Suprapubic skin (tissue), 4 donors: ENCODE results near the gene SETD5. TPM values are rescaled to one million over a fixed set of nuclear protein-coding genes. Genes with fewer than 3 reads are reported as not detected.

Source experiments
- DNase-seq, 2 donors: peaks; one replicate each; pipeline ENCODE4 v3.0.0-alpha.2; 2019; ENCODE audit warnings: low spot score in 2 of 2
- H3K27ac ChIP-seq: fragments of 200-600 bp; sonication (generic); one replicate; pipeline ENCODE4 v1.5.1; 2019
- H3K27me3 ChIP-seq: fragments of 200-600 bp; sonication (generic); one replicate; pipeline ENCODE4 v1.5.1; 2019
- H3K36me3 ChIP-seq: fragments of 200-600 bp; sonication (generic); one replicate; pipeline ENCODE4 v1.5.1; 2019
- H3K4me1 ChIP-seq: fragments of 200-600 bp; sonication (generic); one replicate; pipeline ENCODE4 v1.5.1; 2019
- H3K4me3 ChIP-seq: fragments of 200-600 bp; sonication (generic); one replicate; pipeline ENCODE4 v1.5.1; 2019; ENCODE audit warnings: mild to moderate bottlenecking
- H3K9me3 ChIP-seq: fragments of 200-600 bp; sonication (generic); one replicate; pipeline ENCODE4 v1.5.1; 2019
- CTCF ChIP-seq, 2 donors: fragments of 200-600 bp in 1 of 2; fragments of 450-650 bp in 1 of 2; sonication (generic) in 1 of 2; IDR thresholded peaks; one replicate each; pipeline ENCODE4 v1.5.1; 2016 to 2019; ENCODE audit warnings: antibody characterized with exemption in 2 of 2, mild to moderate bottlenecking in 1 of 2, moderate library complexity in 1 of 2
- EP300 ChIP-seq: sonication (generic); formaldehyde crosslinking; IDR thresholded peaks from one replicate; pipeline ENCODE4 v1.6.1; 2017; ENCODE audit warnings: antibody characterized with exemption
- POLR2A ChIP-seq, 2 donors: fragments of 450-650 bp; IDR thresholded peaks; one replicate each; pipeline ENCODE4 v1.6.1; 2017; ENCODE audit warnings: antibody characterized with exemption in 2 of 2, mild to moderate bottlenecking in 2 of 2, moderate library complexity in 2 of 2
- POLR2AphosphoS5 ChIP-seq, 3 donors: sonication (generic); formaldehyde crosslinking; IDR thresholded peaks; one replicate each; pipeline ENCODE4 v1.6.1; 2017; ENCODE audit warnings: antibody characterized with exemption in 3 of 3
- WGBS: methylation state at CpG from one replicate; pipeline ENCODE4 v1.1.5; 2018; 5-methylcytosine and 5-hydroxymethylcytosine counted together
- total RNA-seq, 4 donors: library from RNA; depleted of rRNA; stranded (reverse); fragments of >200 nt; gene quantifications; one replicate each; pipeline ENCODE4 v1.1.0, GENCODE V29; 2016

The SETD5 gene
- total RNA-seq, 4 donors from 2014 or later = 72.5 to 272 (median 108) TPM

GRCh38 chr3:9397906-9398699 is 688 bp downstream of the SETD5 start:
- TF ChIP-seq POLR2AphosphoS5 (IDR thresholded peaks at IDR 0.05) = peak in 1 of 3 donors; percentile 7
- no peak for TF ChIP-seq EP300
- TF ChIP-seq POLR2A (IDR thresholded peaks at IDR 0.05) = no peak
- no peak for TF ChIP-seq CTCF (IDR thresholded peaks at IDR 0.05)
- peaks cover 73% of the 10 kb centered on the region for H3K4me1 ChIP-seq

GRCh38 chr3:9398700-9399336 is 1.4 kb downstream of the SETD5 start:
- H3K4me3 ChIP-seq = peak overlapping the region; percentile 89
- peaks cover 4% of the 10 kb centered on the region for H3K36me3 ChIP-seq
- TF ChIP-seq CTCF (IDR thresholded peaks at IDR 0.05) (no peak), POLR2A (IDR thresholded peaks at IDR 0.05) (no peak), EP300 (no peak), POLR2AphosphoS5 (IDR thresholded peaks at IDR 0.05) (no peak)
- H3K27ac ChIP-seq = peak overlapping the region; percentile 100
- no peak for DNase-seq
- peaks cover 73% of the 10 kb centered on the region for H3K4me1 ChIP-seq
- no peaks in the 10 kb centered on the region for H3K9me3 ChIP-seq
- 0% methylated on average over 7 of the region's 7 CpGs for WGBS
- no peaks in the 10 kb centered on the region for H3K27me3 ChIP-seq

More at GRCh38 chr3:9397906-9398699, 688 bp downstream of the SETD5 start:
- Histone ChIP-seq H3K36me3 (peaks cover 10% of the 10 kb centered on the region), H3K4me3 (peak overlapping the region; percentile 89), H3K9me3 (no peaks in the 10 kb centered on the region), H3K27ac (peak overlapping the region; percentile 100), H3K27me3 (no peaks in the 10 kb centered on the region)
- DNase-seq = peak; percentile 85
- under 1% methylated on average over 34 of the region's 47 CpGs for WGBS

- Histone ChIP-seq H3K4me1 (peaks cover 73% of the 10 kb centered on the region), H3K4me3 (peak overlapping the region; percentile 89), H3K9me3 (no peaks in the 10 kb centered on the region), H3K27me3 (no peaks in the 10 kb centered on the region), H3K27ac (peak overlapping the region; percentile 100), H3K36me3 (no peaks in the 10 kb centered on the region)
- WGBS = 4% methylated on average over 2 of the region's 2 CpGs
- DNase-seq = no peak
- TF ChIP-seq POLR2A (IDR thresholded peaks at IDR 0.05) (no peak), EP300 (no peak), POLR2AphosphoS5 (IDR thresholded peaks at IDR 0.05) (no peak), CTCF (IDR thresholded peaks at IDR 0.05) (no peak)
These were observed 1.9 kb downstream of the SETD5 start for GRCh38 chr3:9399337-9399703.

GRCh38 chr3:9399746-9400145 is 2.3 kb downstream of the SETD5 start:
- 0% methylated on average over 3 of the region's 3 CpGs for WGBS
- TF ChIP-seq POLR2A (IDR thresholded peaks at IDR 0.05) = peak in 1 of 2 donors; percentile 17
- TF ChIP-seq CTCF (IDR thresholded peaks at IDR 0.05) = no peak
- H3K36me3 ChIP-seq = no peaks in the 10 kb centered on the region
- no peaks in the 10 kb centered on the region for H3K9me3 ChIP-seq
- H3K27me3 ChIP-seq = no peaks in the 10 kb centered on the region
- DNase-seq = peak in 1 of 2 donors; percentile 73
- H3K4me3 ChIP-seq = peak overlapping the region; percentile 89
- H3K27ac ChIP-seq = peak overlapping the region; percentile 100
- peaks cover 73% of the 10 kb centered on the region for H3K4me1 ChIP-seq

- WGBS = 23% methylated on average over 3 of the region's 3 CpGs
- Histone ChIP-seq H3K27ac (peak overlapping the region; percentile 100), H3K27me3 (no peaks in the 10 kb centered on the region), H3K36me3 (no peaks in the 10 kb centered on the region), H3K4me1 (peaks cover 73% of the 10 kb centered on the region), H3K4me3 (no peak overlapping the region), H3K9me3 (no peaks in the 10 kb centered on the region)
- no peak for DNase-seq
- TF ChIP-seq POLR2AphosphoS5 (IDR thresholded peaks at IDR 0.05) (no peak), EP300 (no peak), CTCF (IDR thresholded peaks at IDR 0.05) (no peak), POLR2A (IDR thresholded peaks at IDR 0.05) (no peak)
These were observed 3.2 kb downstream of the SETD5 start for GRCh38 chr3:9400616-9401015.
